GM10266 (cell line): ENCODE measurements around the gene CLEC2D.
"Not testable (repeated sequence)": the region's sequence is repeated elsewhere in the genome, so short reads cannot be mapped to it uniquely, and the experiment has no call there.

Experiments used
- DNase-seq: peaks from one replicate; pipeline ENCODE4 v3.0.0; 2012; ENCODE audit errors: extremely low spot score
- TF ChIP-seq, protein P1 (sequence below): IDR thresholded peaks from 2 replicates; pipeline ENCODE4 v1.5.1; 2012; ENCODE audit warnings: mild to moderate bottlenecking, low read depth; ENCODE audit not compliant: control insufficient read depth, insufficient read depth; ENCODE audit errors: missing control alignments

CLEC2D gene

DNA sequence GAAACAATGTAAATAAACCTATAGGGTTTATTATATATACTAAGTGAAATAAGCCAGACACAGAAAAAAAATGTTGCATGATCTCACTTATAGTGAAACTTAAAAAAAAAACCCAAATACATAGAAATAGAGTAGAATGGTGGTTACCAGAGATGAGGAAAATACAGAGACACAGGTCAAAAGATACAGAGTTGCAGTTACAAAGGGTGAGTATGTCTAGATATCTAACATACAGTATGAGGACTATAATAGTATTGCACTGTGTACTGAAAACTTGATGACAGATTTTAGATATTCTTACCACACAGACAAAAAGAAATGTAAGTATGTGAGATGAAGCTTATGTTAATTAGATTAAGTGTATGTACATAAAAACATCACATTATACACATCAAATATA, 28.1 kb downstream of the CLEC2D start:
- DNase-seq = no peak
- TF ChIP-seq, protein P1, sequence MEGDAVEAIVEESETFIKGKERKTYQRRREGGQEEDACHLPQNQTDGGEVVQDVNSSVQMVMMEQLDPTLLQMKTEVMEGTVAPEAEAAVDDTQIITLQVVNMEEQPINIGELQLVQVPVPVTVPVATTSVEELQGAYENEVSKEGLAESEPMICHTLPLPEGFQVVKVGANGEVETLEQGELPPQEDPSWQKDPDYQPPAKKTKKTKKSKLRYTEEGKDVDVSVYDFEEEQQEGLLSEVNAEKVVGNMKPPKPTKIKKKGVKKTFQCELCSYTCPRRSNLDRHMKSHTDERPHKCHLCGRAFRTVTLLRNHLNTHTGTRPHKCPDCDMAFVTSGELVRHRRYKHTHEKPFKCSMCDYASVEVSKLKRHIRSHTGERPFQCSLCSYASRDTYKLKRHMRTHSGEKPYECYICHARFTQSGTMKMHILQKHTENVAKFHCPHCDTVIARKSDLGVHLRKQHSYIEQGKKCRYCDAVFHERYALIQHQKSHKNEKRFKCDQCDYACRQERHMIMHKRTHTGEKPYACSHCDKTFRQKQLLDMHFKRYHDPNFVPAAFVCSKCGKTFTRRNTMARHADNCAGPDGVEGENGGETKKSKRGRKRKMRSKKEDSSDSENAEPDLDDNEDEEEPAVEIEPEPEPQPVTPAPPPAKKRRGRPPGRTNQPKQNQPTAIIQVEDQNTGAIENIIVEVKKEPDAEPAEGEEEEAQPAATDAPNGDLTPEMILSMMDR = no peak

DNA sequence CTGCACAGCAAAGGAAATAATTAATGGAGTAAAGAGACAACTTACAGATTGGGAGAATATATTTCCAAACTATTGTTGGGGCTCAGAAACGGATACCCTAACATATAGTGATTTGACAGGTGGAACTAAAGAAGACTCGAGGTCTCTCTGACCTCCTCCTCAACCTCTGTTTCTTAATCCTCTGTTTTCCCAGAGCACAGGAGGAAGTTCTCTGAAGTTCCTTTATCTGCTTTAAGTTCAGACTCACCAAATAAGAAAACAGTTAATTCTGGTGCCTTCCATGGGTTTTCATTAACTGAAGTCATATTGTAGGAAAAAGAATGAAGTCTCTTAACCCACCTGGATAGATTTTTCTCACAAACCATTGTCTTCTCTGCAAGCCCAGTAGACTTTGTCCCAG, 29.2 kb downstream of the CLEC2D start:
- no peak for DNase-seq
- TF ChIP-seq, protein P1 = no peak

DNA sequence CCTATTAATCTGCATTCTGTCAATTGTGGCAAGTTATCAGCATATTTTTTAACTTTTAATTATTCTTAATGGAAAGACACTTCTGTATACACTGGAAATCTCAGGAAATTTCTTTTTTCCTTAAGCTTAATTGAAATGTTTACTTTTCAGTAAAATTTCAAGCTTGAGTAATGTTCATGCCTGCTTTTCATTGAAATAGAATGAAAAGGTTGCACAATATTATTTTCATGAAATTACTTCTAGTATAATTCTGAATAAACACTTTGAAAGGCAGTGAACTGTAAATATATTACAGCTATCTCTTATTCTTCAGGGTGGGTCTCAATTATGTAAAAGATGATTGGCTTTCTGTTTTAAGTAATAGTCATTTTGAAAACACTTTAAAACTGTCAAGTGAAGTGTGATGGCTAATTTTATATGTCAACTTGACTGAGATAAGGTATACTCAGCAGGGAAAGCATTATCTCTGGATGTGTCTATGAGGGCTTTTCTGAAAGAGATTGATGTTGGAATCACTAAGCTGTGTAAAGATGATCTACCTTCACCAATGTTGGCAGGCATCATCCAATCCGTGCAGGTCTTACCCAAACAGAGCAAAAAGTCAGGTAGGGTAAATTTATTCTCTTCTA, 29.9 kb downstream of the CLEC2D start:
- TF ChIP-seq, protein P1 = no peak
- no peak for DNase-seq

DNA sequence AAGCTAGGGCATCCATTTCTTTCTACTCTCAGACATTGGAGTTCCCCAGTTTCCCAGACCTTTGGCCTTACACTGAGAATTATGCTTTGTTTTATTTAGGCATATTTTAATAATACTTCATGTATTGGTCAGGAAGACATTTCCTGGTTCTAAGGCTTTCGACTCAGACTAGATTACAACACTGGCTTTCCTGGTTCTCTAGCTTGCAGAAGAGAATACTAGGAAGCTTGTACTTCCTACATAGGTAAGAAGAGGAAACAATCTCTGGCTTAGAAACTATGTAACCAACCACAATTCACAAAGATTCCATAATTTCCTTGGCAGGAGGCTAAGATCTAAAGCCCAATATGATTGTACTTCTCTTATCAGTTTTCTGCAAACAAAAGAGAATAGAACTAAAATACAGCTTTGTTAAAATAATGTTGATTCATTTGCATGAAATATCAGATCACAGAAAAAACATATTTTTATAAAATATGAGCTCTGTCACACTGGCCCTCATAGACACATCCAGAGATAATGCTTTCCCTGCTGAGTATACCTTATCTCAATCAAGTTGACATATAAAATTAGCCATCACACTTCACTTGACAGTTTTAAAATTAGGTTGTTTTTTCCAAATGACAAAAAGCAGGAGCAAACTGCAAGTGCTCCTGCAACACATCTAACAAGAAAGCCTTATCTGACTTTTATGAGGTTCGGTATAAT, 30.5 kb downstream of the CLEC2D start:
- no peak for DNase-seq
- TF ChIP-seq, protein P1 = no peak

DNA sequence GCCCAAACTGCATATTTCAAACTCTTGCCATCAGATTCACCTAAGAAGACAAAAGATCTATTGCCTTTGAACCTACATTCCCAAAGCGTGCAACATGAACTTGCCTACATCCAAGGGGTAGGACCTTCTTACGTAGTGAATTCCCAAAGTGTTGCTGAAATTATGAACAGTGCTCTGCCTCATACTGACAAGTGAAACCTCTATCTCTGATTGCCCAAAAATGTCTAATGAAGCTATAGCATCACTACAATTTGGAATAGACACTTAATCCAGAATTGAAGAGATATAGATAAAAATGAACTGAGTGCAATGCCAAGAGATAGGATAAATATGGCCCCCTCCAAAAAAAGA, 31.1 kb downstream of the CLEC2D start:
- TF ChIP-seq, protein P1 = no peak
- DNase-seq = no peak

DNA sequence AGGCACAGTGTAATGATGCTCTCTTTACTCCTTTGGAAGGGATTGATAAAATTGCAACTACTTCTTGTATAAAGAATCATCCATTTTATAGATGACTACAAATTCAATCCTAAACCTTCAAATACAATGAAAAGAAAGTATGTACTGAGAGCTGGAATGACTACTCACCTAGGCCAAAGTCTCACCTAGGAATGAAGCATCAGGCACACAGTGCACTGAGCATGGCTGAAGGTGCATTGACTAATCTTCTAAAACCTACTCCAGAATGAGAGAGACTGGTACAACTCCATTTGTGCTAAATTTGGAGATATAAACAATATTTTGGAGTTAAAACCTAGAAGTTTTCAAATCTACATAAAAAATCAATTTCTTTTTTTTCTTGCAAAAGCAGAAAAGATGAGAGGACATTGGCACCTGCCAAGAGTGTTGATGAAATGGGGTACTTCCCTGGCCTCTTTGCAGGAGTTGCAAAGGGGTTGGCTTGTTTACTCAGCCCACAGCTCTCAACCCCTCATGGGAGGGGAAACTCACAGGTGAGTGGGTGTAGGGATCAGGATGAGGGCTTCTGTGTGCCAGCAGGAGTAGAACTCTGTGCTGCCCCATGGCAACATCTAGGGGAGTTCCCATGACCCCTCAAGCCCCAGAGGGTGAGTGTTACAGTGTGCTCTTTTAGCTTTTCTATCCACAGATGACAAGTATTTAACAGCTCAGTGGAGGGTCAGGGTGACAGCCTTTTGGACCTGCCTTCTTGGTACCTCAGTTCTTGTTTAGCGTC, 32.1 kb downstream of the CLEC2D start:
- TF ChIP-seq, protein P1 = no peak
- no peak for DNase-seq

DNA sequence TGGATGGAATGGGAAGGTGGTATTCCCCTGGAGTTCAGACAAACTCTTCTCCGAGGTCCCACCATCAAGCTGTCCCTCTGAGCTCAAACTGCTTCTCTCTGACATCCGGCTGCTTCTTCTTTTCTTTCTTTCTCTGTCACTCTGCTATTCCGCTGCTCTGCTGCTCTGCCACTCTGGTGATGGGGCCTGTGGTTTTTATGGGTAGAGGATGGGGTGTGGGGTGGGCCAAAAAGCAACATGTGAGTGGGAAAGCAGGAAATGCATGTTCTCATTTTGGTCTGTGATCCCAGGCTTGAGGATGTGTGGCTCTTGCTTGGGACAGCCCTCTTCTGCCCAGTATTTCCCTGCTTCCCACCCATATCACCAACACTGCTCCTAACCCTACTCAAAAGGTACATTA, 32.7 kb downstream of the CLEC2D start:
- no peak for DNase-seq
- TF ChIP-seq, protein P1 = no peak

DNA sequence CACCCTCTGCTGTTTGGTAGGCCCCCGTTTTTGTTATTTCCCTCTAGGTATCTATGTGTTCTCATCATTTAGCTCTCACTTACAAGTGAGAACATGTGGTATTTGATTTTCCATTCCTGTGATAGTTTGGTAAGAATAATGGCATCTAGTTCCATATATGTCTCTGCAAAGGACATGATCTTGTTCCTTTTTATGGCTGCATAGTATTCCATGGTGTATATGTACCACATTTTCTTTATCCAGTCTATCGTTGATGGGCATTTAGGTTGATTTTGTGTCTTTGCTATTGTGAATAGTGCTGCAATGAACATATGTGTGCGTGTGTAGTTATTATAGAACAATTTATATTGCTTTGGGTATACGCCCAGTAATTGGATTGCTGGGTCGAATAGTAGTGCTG, 35.0 kb downstream of the CLEC2D start:
- not testable (repeated sequence) for DNase-seq
